Measurements from ENCODE around the gene MAP1S. TPM values are rescaled to one million over a fixed set of nuclear protein-coding genes. Genes with fewer than 3 reads are reported as not detected.
A peak's percentile ranks its signal among the peaks of the same experiment; 100 is the strongest.

MAP1S gene
- total RNA-seq, 1 donor from 2014 or later, result 63.1 TPM

GRCh38 chr19:17747205-17748098 lies 28.2 kb downstream of the MAP1S start:
- peak overlapping the region; percentile 62 for H3K4me3 Mint-ChIP-seq (ENCODE audit: unreplicated experiment)
- peaks cover 3% of the 10 kb centered on the region for H3K4me1 Mint-ChIP-seq (ENCODE audit: unreplicated experiment)
- H3K36me3 Mint-ChIP-seq (ENCODE audit: unreplicated experiment), result no peaks in the 10 kb centered on the region
- no peak overlapping the region for H3K27ac Mint-ChIP-seq (ENCODE audit: unreplicated experiment)
- peak; percentile 96 for DNase-seq (ENCODE audit: extremely low spot score, unreplicated experiment)
- no peak for TF ChIP-seq CTCF (IDR thresholded peaks at IDR 0.05)
- no peaks in the 10 kb centered on the region for H3K9me3 Mint-ChIP-seq (ENCODE audit: unreplicated experiment)
- no peaks in the 10 kb centered on the region for H3K27me3 Mint-ChIP-seq (ENCODE audit: unreplicated experiment)

- no peak overlapping the region for H3K27ac Mint-ChIP-seq (ENCODE audit: unreplicated experiment)
- TF ChIP-seq CTCF (IDR thresholded peaks at IDR 0.05), result no peak
- H3K4me3 Mint-ChIP-seq (ENCODE audit: unreplicated experiment), result no peak overlapping the region
- no peaks in the 10 kb centered on the region for H3K36me3 Mint-ChIP-seq (ENCODE audit: unreplicated experiment)
- no peaks in the 10 kb centered on the region for H3K27me3 Mint-ChIP-seq (ENCODE audit: unreplicated experiment)
- H3K9me3 Mint-ChIP-seq (ENCODE audit: unreplicated experiment), result no peaks in the 10 kb centered on the region
- peaks cover 3% of the 10 kb centered on the region for H3K4me1 Mint-ChIP-seq (ENCODE audit: unreplicated experiment)
- no peak for DNase-seq (ENCODE audit: extremely low spot score, unreplicated experiment)
Measured at GRCh38 chr19:17748884-17749638, 29.8 kb downstream of the MAP1S start.

GRCh38 chr19:17749912-17750317 lies 30.6 kb downstream of the MAP1S start:
- H3K9me3 Mint-ChIP-seq (ENCODE audit: unreplicated experiment), result no peaks in the 10 kb centered on the region
- H3K27ac Mint-ChIP-seq (ENCODE audit: unreplicated experiment), result no peak overlapping the region
- no peaks in the 10 kb centered on the region for H3K27me3 Mint-ChIP-seq (ENCODE audit: unreplicated experiment)
- peaks cover 4% of the 10 kb centered on the region for H3K4me1 Mint-ChIP-seq (ENCODE audit: unreplicated experiment)
- H3K4me3 Mint-ChIP-seq (ENCODE audit: unreplicated experiment), result no peak overlapping the region
- DNase-seq (ENCODE audit: extremely low spot score, unreplicated experiment), result no peak
- no peaks in the 10 kb centered on the region for H3K36me3 Mint-ChIP-seq (ENCODE audit: unreplicated experiment)
- no peak for TF ChIP-seq CTCF (IDR thresholded peaks at IDR 0.05)

- no peaks in the 10 kb centered on the region for H3K27me3 Mint-ChIP-seq (ENCODE audit: unreplicated experiment)
- H3K27ac Mint-ChIP-seq (ENCODE audit: unreplicated experiment), result no peak within 1 kb of the TSS
- no peaks in the 10 kb centered on the region for H3K9me3 Mint-ChIP-seq (ENCODE audit: unreplicated experiment)
- H3K36me3 Mint-ChIP-seq (ENCODE audit: unreplicated experiment), result no peaks in the 10 kb centered on the region
- TF ChIP-seq CTCF (IDR thresholded peaks at IDR 0.05), result no peak
- no peak for DNase-seq (ENCODE audit: extremely low spot score, unreplicated experiment)
- peaks cover 14% of the 10 kb centered on the region for H3K4me1 Mint-ChIP-seq (ENCODE audit: unreplicated experiment)
- H3K4me3 Mint-ChIP-seq (ENCODE audit: unreplicated experiment), result no peak within 1 kb of the TSS
Measured at GRCh38 chr19:17751103-17751911, 32.0 kb downstream of the MAP1S start, which contains the start of gene FCHO1. Gene FCHO1, plus strand, starts transcription at chr19:17751477. Its CDS starts 3,688 bp downstream, at chr19:17755165.
